OCI-LY7 (cell line): ENCODE results near the gene PLCL1. TPM values are rescaled to one million over a fixed set of nuclear protein-coding genes. Genes with fewer than 3 reads are reported as not detected.

Experiments
- BruUV-seq: library from RNA; stranded (reverse); fragments of 400-500 nt; replicated peaks from 2 replicates; lab custom pipeline; 2021; lab: Mats Ljungman, UMichigan
- CTCF ChIA-PET: fragments of 300-600 bp; sonication (Branson Sonifier 250); formaldehyde crosslinking; loops from one replicate; lab custom pipeline; 2022; ENCODE audit warnings: antibody characterized with exemption; ENCODE audit not compliant: unreplicated experiment; lab: Charles Lee
- POLR2A ChIA-PET: fragments of 300-600 bp; sonication (Branson Sonifier 250); formaldehyde crosslinking; loops from one replicate; lab custom pipeline; 2022; ENCODE audit warnings: antibody characterized with exemption; lab: Charles Lee
- DNase-seq: peaks from one replicate; pipeline ENCODE4 v3.0.0-alpha.2; 2015; ENCODE audit warnings: low spot score
- H2AFZ ChIP-seq: fragments of 200-600 bp; sonication (generic), shearing (Covaris generic); 2 replicates; pipeline ENCODE4 v1.6.1; 2014; ENCODE audit warnings: mild to moderate bottlenecking, antibody characterized with exemption, low read length, moderate library complexity
- H3K27ac ChIP-seq: fragments of 200-600 bp; sonication (generic); 2 replicates; pipeline ENCODE4 v1.5.1; 2014; ENCODE audit warnings: mixed run types, low read depth, mild to moderate bottlenecking, moderate library complexity, low read length, inconsistent platforms; ENCODE audit not compliant: poor library complexity, severe bottlenecking
- H3K36me3 ChIP-seq: fragments of 200-600 bp; sonication (generic); 2 replicates; pipeline ENCODE4 v1.6.1; 2014; ENCODE audit warnings: mild to moderate bottlenecking, antibody characterized with exemption, low read length, moderate library complexity, mixed read lengths; ENCODE audit not compliant: insufficient read depth
- H3K4me1 ChIP-seq: fragments of 200-600 bp; sonication (generic); 2 replicates; pipeline ENCODE4 v1.5.1; 2014; ENCODE audit warnings: mild to moderate bottlenecking, low read length; ENCODE audit not compliant: insufficient read depth, poor library complexity, severe bottlenecking
- H3K4me2 ChIP-seq: fragments of 200-600 bp; sonication (generic); 2 replicates; pipeline ENCODE4 v1.6.1; 2014; ENCODE audit warnings: mild to moderate bottlenecking, low read length
- H3K4me3 ChIP-seq: fragments of 200-600 bp; sonication (generic); 2 replicates; pipeline ENCODE4 v1.5.1; 2014; ENCODE audit warnings: mild to moderate bottlenecking, low read depth, low read length; ENCODE audit not compliant: poor library complexity, severe bottlenecking
- H3K79me2 ChIP-seq: fragments of 200-600 bp; sonication (generic); 2 replicates; pipeline ENCODE4 v1.6.1; 2016; ENCODE audit warnings: low read depth, mild to moderate bottlenecking, low read length, moderate library complexity, mixed read lengths; ENCODE audit not compliant: insufficient read depth
- H3K9me2 ChIP-seq: fragments of 200-600 bp; sonication (generic); 2 replicates; pipeline ENCODE4 v1.6.1; 2016; ENCODE audit warnings: mild to moderate bottlenecking, low read length, mixed read lengths; ENCODE audit not compliant: insufficient read depth
- H3K9me3 ChIP-seq: fragments of 200-600 bp; sonication (generic); 2 replicates; pipeline ENCODE4 v1.6.1; 2014; ENCODE audit warnings: mild to moderate bottlenecking, mixed run types, low read length, mixed read lengths
- H4K20me1 ChIP-seq: fragments of 200-600 bp; sonication (generic); 2 replicates; pipeline ENCODE4 v1.6.1; 2014; ENCODE audit warnings: mild to moderate bottlenecking, antibody characterized with exemption, low read length, moderate library complexity, mixed read lengths; ENCODE audit not compliant: insufficient read depth
- CTCF ChIP-seq: fragments of 200-600 bp; sonication (generic); conservative IDR thresholded peaks from 2 replicates; pipeline ENCODE4 v1.5.1; 2014; ENCODE audit warnings: mild to moderate bottlenecking, antibody characterized with exemption, low read length, moderate library complexity, mixed read lengths
- EZH2phosphoT487 ChIP-seq: fragments of 200-600 bp; sonication (generic); IDR thresholded peaks from 2 replicates; pipeline ENCODE4 v1.6.1; 2018; ENCODE audit warnings: low read depth, borderline replicate concordance, mild to moderate bottlenecking, mixed run types, antibody characterized with exemption, low read length, moderate library complexity, mixed read lengths
- intact Hi-C: fragments of 100-400 bp; cut with micrococcal nuclease; formaldehyde crosslinking; loops from one replicate; pipeline ENCODE4 v1.10.0; 2022; ENCODE audit not compliant: unreplicated experiment
- total RNA-seq, 2 experiments: library from RNA; depleted of rRNA in 1 of 2; stranded (reverse); fragments of >200 nt in 1 of 2; shearing (Covaris generic) in 1 of 2; gene quantifications; 2 replicates each; pipeline ENCODE4 v1.2.3, GENCODE V29; 2014 to 2022

The PLCL1 gene
- total RNA-seq, 2 experiments from 2014 or later: 0.03 TPM; not detected in 1

DNA sequence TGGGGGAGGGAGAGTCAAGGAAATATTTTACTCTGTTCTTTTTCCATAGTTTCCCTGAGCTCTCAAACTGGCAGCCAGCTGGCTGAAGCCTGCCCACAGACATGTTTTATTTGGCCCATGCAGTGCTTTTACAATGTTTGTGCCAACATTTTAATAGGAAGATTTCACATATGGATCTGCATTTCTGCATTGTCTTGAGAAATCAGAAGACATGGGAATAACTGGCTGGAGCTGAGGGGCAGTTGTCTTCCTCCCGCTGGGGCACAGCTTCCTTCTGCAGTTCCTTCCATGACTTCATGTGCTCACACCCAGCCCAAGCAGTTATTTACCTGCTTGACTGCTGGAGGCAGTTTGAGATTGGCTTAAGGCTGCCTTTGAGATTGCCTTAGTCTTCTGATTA is 74.4 kb downstream of the PLCL1 start:
- H3K4me3 ChIP-seq: no peak overlapping the region
- H2AFZ ChIP-seq: no peak overlapping the region
- H3K4me2 ChIP-seq: no peak overlapping the region
- TF ChIP-seq CTCF: no peak
- TF ChIP-seq EZH2phosphoT487: no peak
- no peaks in the 10 kb centered on the region for H3K36me3 ChIP-seq
- no TSS peak for BruUV-seq
- no peaks in the 10 kb centered on the region for H3K9me3 ChIP-seq
- DNase-seq: no peak
- intact Hi-C loops: no loop called here
- CTCF ChIA-PET: no interaction called here
- H4K20me1 ChIP-seq: no peaks in the 10 kb centered on the region
- H3K9me2 ChIP-seq: no peaks in the 10 kb centered on the region
- no peaks in the 10 kb centered on the region for H3K4me1 ChIP-seq
- POLR2A ChIA-PET: no interaction called here
- H3K27ac ChIP-seq: no peak overlapping the region
- H3K79me2 ChIP-seq: no peaks in the 10 kb centered on the region

- no peak for TF ChIP-seq CTCF
- no peak for TF ChIP-seq EZH2phosphoT487
- no peaks in the 10 kb centered on the region for H3K36me3 ChIP-seq
- H3K27ac ChIP-seq: no peak overlapping the region
- BruUV-seq: no TSS peak
- POLR2A ChIA-PET: interaction anchor here (1.2 kb wide), 1 partner anchor 38 kb away, joined by 4 read pairs; no protein-coding TSS in a partner anchor
- no peak overlapping the region for H3K4me3 ChIP-seq
- CTCF ChIA-PET: no interaction called here
- DNase-seq: no peak
- no peaks in the 10 kb centered on the region for H3K9me3 ChIP-seq
- H3K9me2 ChIP-seq: no peaks in the 10 kb centered on the region
- H2AFZ ChIP-seq: no peak overlapping the region
- H4K20me1 ChIP-seq: no peaks in the 10 kb centered on the region
- no peak overlapping the region for H3K4me2 ChIP-seq
- no peaks in the 10 kb centered on the region for H3K79me2 ChIP-seq
- no peaks in the 10 kb centered on the region for H3K4me1 ChIP-seq
- intact Hi-C loops: no loop called here
Measured at GRCh38 chr2:197879812-197880408, 75.5 kb downstream of the PLCL1 start.

GRCh38 chr2:197883354-197884032 is 79.1 kb downstream of the PLCL1 start:
- Histone ChIP-seq H3K9me3 (no peaks in the 10 kb centered on the region), H3K4me3 (no peak overlapping the region), H3K4me2 (no peak overlapping the region), H3K9me2 (no peaks in the 10 kb centered on the region), H2AFZ (no peak overlapping the region), H3K36me3 (no peaks in the 10 kb centered on the region), H3K79me2 (no peaks in the 10 kb centered on the region), H3K27ac (no peak overlapping the region), H4K20me1 (no peaks in the 10 kb centered on the region), H3K4me1 (no peaks in the 10 kb centered on the region)
- no TSS peak for BruUV-seq
- POLR2A ChIA-PET: interaction anchor here (0.9 kb wide), 1 partner anchor 33 kb away, joined by 3 read pairs; no protein-coding TSS in a partner anchor
- intact Hi-C loops: no loop called here
- no peak for DNase-seq
- TF ChIP-seq CTCF (no peak), EZH2phosphoT487 (no peak)
- CTCF ChIA-PET: no interaction called here
